ENCODE measurements around the gene MRPS27.

MRPS27 gene

GRCh38 chr5:72204946-72205345, 115.1 kb downstream of the MRPS27 start:
- no peak for DNase-seq (ENCODE audit: low read depth, low spot score)

- no peak for DNase-seq (ENCODE audit: low read depth, low spot score)
Measured at GRCh38 chr5:72203251-72203845, 116.7 kb downstream of the MRPS27 start.

GRCh38 chr5:72202331-72202825, 117.7 kb downstream of the MRPS27 start:
- no peak for DNase-seq (ENCODE audit: low read depth, low spot score)

- no peak for DNase-seq (ENCODE audit: low read depth, low spot score)
Measured at GRCh38 chr5:72199681-72200080, 120.4 kb downstream of the MRPS27 start.

GRCh38 chr5:72197393-72197792, 122.6 kb downstream of the MRPS27 start:
- DNase-seq (ENCODE audit: low read depth, low spot score) = no peak

- no peak for DNase-seq (ENCODE audit: low read depth, low spot score)
Measured at GRCh38 chr5:72195581-72195980, 124.5 kb downstream of the MRPS27 start.

GRCh38 chr5:72194846-72195245, 125.2 kb downstream of the MRPS27 start:
- DNase-seq (ENCODE audit: low read depth, low spot score) = no peak

GRCh38 chr5:72191404-72191803, 128.6 kb downstream of the MRPS27 start:
- no peak for DNase-seq (ENCODE audit: low read depth, low spot score)

GRCh38 chr5:72189146-72189545, 130.9 kb downstream of the MRPS27 start:
- DNase-seq (ENCODE audit: low read depth, low spot score) = no peak

- no peak for DNase-seq (ENCODE audit: low read depth, low spot score)
Measured at GRCh38 chr5:72188166-72188565, 131.9 kb downstream of the MRPS27 start.

GRCh38 chr5:72187388-72188075, 132.5 kb downstream of the MRPS27 start:
- no peak for DNase-seq (ENCODE audit: low read depth, low spot score)

- no peak for DNase-seq (ENCODE audit: low read depth, low spot score)
Measured at GRCh38 chr5:72185496-72186329, 134.3 kb downstream of the MRPS27 start.

GRCh38 chr5:72184408-72184807, 135.6 kb downstream of the MRPS27 start:
- no peak for DNase-seq (ENCODE audit: low read depth, low spot score)

GRCh38 chr5:72183101-72183520, 136.9 kb downstream of the MRPS27 start:
- DNase-seq (ENCODE audit: low read depth, low spot score) = no peak

- no peak for DNase-seq (ENCODE audit: low read depth, low spot score)
Measured at GRCh38 chr5:72182686-72183085, 137.4 kb downstream of the MRPS27 start.

- DNase-seq (ENCODE audit: low read depth, low spot score) = no peak
Measured at GRCh38 chr5:72180925-72181324, 139.1 kb downstream of the MRPS27 start.

GRCh38 chr5:72179816-72180440, 140.1 kb downstream of the MRPS27 start:
- no peak for DNase-seq (ENCODE audit: low read depth, low spot score)

- peak; percentile 70 for DNase-seq (ENCODE audit: low read depth, low spot score)
Measured at GRCh38 chr5:72179028-72179815, 140.8 kb downstream of the MRPS27 start.

- DNase-seq (ENCODE audit: low read depth, low spot score) = no peak
Measured at GRCh38 chr5:72177538-72177937, 142.5 kb downstream of the MRPS27 start.

- DNase-seq (ENCODE audit: low read depth, low spot score) = no peak
Measured at GRCh38 chr5:72172786-72173185, 147.3 kb downstream of the MRPS27 start.

- DNase-seq (ENCODE audit: low read depth, low spot score) = no peak
Measured at GRCh38 chr5:72171667-72172066, 148.4 kb downstream of the MRPS27 start.

Measured in smooth muscle cell of the brain vasculature (primary cell).